Gastroesophageal sphincter (tissue), 4 donors: ENCODE results near the gene PHKA2. TPM values are rescaled to one million over a fixed set of nuclear protein-coding genes. Genes with fewer than 3 reads are reported as not detected.
"Not testable (repeated sequence)": the region's sequence is repeated elsewhere in the genome, so short reads cannot be mapped to it uniquely, and the experiment has no call there.

Experiments used
- ATAC-seq: fragments of 150-250 bp; one replicate; pipeline ENCODE4 v1.9.1; 2016; ENCODE audit warnings: mild to moderate bottlenecking, moderate library complexity
- H3K27ac ChIP-seq, 4 donors: fragments of 200-600 bp; sonication (generic) in 3 of 4; 1 replicate in 3 of 4; 2 replicates in 1 of 4; pipeline ENCODE4 v1.5.1; 2016 to 2019
- H3K27me3 ChIP-seq: fragments of 200-600 bp; sonication (generic); one replicate; pipeline ENCODE4 v1.5.1; 2019
- H3K36me3 ChIP-seq, 2 donors: fragments of 200-600 bp; sonication (generic); one replicate each; pipeline ENCODE4 v1.5.1; 2019; ENCODE audit warnings: control low read depth in 1 of 2
- H3K4me1 ChIP-seq, 3 donors: fragments of 200-600 bp; sonication (generic); 1 replicate in 2 of 3; 2 replicates in 1 of 3; pipeline ENCODE4 v1.5.1; 2016 to 2019; ENCODE audit warnings: control low read depth in 2 of 3
- H3K4me3 ChIP-seq, 2 donors: fragments of 200-600 bp; sonication (generic); one replicate each; pipeline ENCODE4 v1.5.1; 2019; ENCODE audit warnings: mild to moderate bottlenecking in 1 of 2, moderate library complexity in 1 of 2
- H3K9me3 ChIP-seq, 3 donors: fragments of 200-600 bp; sonication (generic); one replicate each; pipeline ENCODE4 v1.5.1; 2017 to 2019; ENCODE audit warnings: control low read depth in 2 of 3
- CTCF ChIP-seq, 4 experiments: fragments of 200-600 bp in 2 of 4; fragments of 450-650 bp in 2 of 4; sonication (generic) in 1 of 4; IDR thresholded peaks; one replicate each; pipeline ENCODE4 v1.5.1; 2017 to 2019; ENCODE audit warnings: antibody characterized with exemption in 4 of 4, mild to moderate bottlenecking in 2 of 4, moderate library complexity in 2 of 4
- EP300 ChIP-seq: sonication (generic); formaldehyde crosslinking; IDR thresholded peaks from one replicate; pipeline ENCODE4 v1.6.1; 2017; ENCODE audit warnings: antibody characterized with exemption, mild to moderate bottlenecking
- POLR2A ChIP-seq, 2 donors: fragments of 450-650 bp; IDR thresholded peaks; one replicate each; pipeline ENCODE4 v1.6.1; 2017; ENCODE audit warnings: antibody characterized with exemption in 2 of 2, mild to moderate bottlenecking in 2 of 2, moderate library complexity in 1 of 2
- POLR2AphosphoS5 ChIP-seq: sonication (generic); formaldehyde crosslinking; IDR thresholded peaks from one replicate; pipeline ENCODE4 v1.6.1; 2017; ENCODE audit warnings: antibody characterized with exemption
- WGBS, 2 donors: methylation state at CpG; one replicate each; pipeline ENCODE4 v1.1.5; 2018; ENCODE audit warnings: low coverage in 1 of 2; 5-methylcytosine and 5-hydroxymethylcytosine counted together
- small RNA-seq, 4 donors: library from RNA; depleted of rRNA; stranded (forward); fragments of <200 nt; gene quantifications; one replicate each; pipeline ENCODE3, GENCODE V24; 2016
- total RNA-seq, 4 donors: library from RNA; depleted of rRNA; stranded (reverse); fragments of >200 nt; gene quantifications; one replicate each; pipeline ENCODE4 v1.1.0, GENCODE V29; 2016

Gene PHKA2
- total RNA-seq, 4 donors from 2014 or later = 3.9 to 15.1 (median 13.2) TPM

- no peak overlapping the region for H3K4me3 ChIP-seq
- no peaks in the 10 kb centered on the region for H3K9me3 ChIP-seq
- 80 to 100% methylated on average over 1 to 5 of the region's 5 CpGs for WGBS, 2 donors
- H3K27me3 ChIP-seq = no peaks in the 10 kb centered on the region
- H3K4me1 ChIP-seq = no peaks in the 10 kb centered on the region
- no peaks in the 10 kb centered on the region for H3K36me3 ChIP-seq
- ATAC-seq = no peak
- H3K27ac ChIP-seq = no peak overlapping the region
- TF ChIP-seq EP300 (no peak), CTCF (IDR thresholded peaks at IDR 0.05) (no peak), POLR2AphosphoS5 (no peak), POLR2A (IDR thresholded peaks at IDR 0.05) (no peak)
These were observed 122.4 kb downstream of the PHKA2 start for GRCh38 chrX:18861511-18861910.

- Histone ChIP-seq H3K4me3 (no peak overlapping the region), H3K4me1 (no peaks in the 10 kb centered on the region), H3K36me3 (no peaks in the 10 kb centered on the region), H3K27me3 (no peaks in the 10 kb centered on the region), H3K9me3 (no peaks in the 10 kb centered on the region), H3K27ac (no peak overlapping the region)
- ATAC-seq = no peak
- WGBS, 2 donors = 90 to 100% methylated on average over 1 of the region's 1 CpG
- TF ChIP-seq POLR2A (IDR thresholded peaks at IDR 0.05) (no peak), POLR2AphosphoS5 (no peak), CTCF (IDR thresholded peaks at IDR 0.05) (no peak), EP300 (no peak)
These were observed 127.3 kb downstream of the PHKA2 start for GRCh38 chrX:18856645-18856997.

GRCh38 chrX:18855919-18856644, 127.8 kb downstream of the PHKA2 start:
- WGBS, 2 donors = 25 to 63% methylated on average over 1 of the region's 1 CpG
- Histone ChIP-seq H3K27ac (no peak overlapping the region), H3K4me1 (no peaks in the 10 kb centered on the region), H3K27me3 (no peaks in the 10 kb centered on the region), H3K4me3 (no peak overlapping the region), H3K9me3 (no peaks in the 10 kb centered on the region), H3K36me3 (no peaks in the 10 kb centered on the region)
- ATAC-seq = no peak
- TF ChIP-seq CTCF (IDR thresholded peaks at IDR 0.05) (no peak), POLR2AphosphoS5 (no peak), POLR2A (IDR thresholded peaks at IDR 0.05) (no peak), EP300 (no peak)

GRCh38 chrX:18847901-18848300, 136.0 kb downstream of the PHKA2 start:
- H3K27me3 ChIP-seq, ATAC-seq, H3K27ac ChIP-seq, H3K4me3 ChIP-seq, H3K4me1 ChIP-seq, H3K36me3 ChIP-seq, H3K9me3 ChIP-seq: not testable (repeated sequence)
- 60 to 64% methylated on average over 1 to 2 of the region's 3 CpGs for WGBS, 2 donors

Small RNA genes within 50 kb of the gene (small RNA-seq; reads per million reads assigned to genes)
- gene RN7SL48P = 0 reads per million in 4 donors

Other genes with a start within 250 kb of the PHKA2 start
- 1 to 10 TPM; 1.3 to 3.8 (median 2.0) TPM for gene ADGRG2, start 138.4 kb upstream of the PHKA2 start, total RNA-seq